ENCODE results near the gene PPM1E. TPM values are rescaled to one million over a fixed set of nuclear protein-coding genes. Genes with fewer than 3 reads are reported as not detected.

PPM1E gene
- total RNA-seq, 1 donor from 2014 or later, result 3.6 TPM

- peaks cover 5% of the 10 kb centered on the region for H3K4me1 Mint-ChIP-seq (ENCODE audit: unreplicated experiment)
- no peak overlapping the region for H3K4me3 Mint-ChIP-seq
- no peaks in the 10 kb centered on the region for H3K27me3 Mint-ChIP-seq
- no peaks in the 10 kb centered on the region for H3K9me3 Mint-ChIP-seq
- no peak for DNase-seq (ENCODE audit: extremely low spot score, unreplicated experiment)
- TF ChIP-seq CTCF (conservative IDR thresholded peaks at IDR 0.05), result no peak
- H3K27ac Mint-ChIP-seq, result no peak overlapping the region
- H3K36me3 Mint-ChIP-seq, result peaks cover 9% of the 10 kb centered on the region
Measured at GRCh38 chr17:58991718-58992331, 236.2 kb downstream of the PPM1E start.

- peaks cover 4% of the 10 kb centered on the region for H3K36me3 Mint-ChIP-seq
- no peaks in the 10 kb centered on the region for H3K9me3 Mint-ChIP-seq
- DNase-seq (ENCODE audit: extremely low spot score, unreplicated experiment), result no peak
- H3K4me1 Mint-ChIP-seq (ENCODE audit: unreplicated experiment), result no peaks in the 10 kb centered on the region
- H3K27me3 Mint-ChIP-seq, result no peaks in the 10 kb centered on the region
- TF ChIP-seq CTCF (conservative IDR thresholded peaks at IDR 0.05), result no peak
- no peak overlapping the region for H3K27ac Mint-ChIP-seq
- no peak overlapping the region for H3K4me3 Mint-ChIP-seq
Measured at GRCh38 chr17:58993311-58993710, 237.7 kb downstream of the PPM1E start.

- no peak for DNase-seq (ENCODE audit: extremely low spot score, unreplicated experiment)
- no peaks in the 10 kb centered on the region for H3K4me1 Mint-ChIP-seq (ENCODE audit: unreplicated experiment)
- H3K27me3 Mint-ChIP-seq, result no peaks in the 10 kb centered on the region
- no peak overlapping the region for H3K27ac Mint-ChIP-seq
- H3K4me3 Mint-ChIP-seq, result no peak overlapping the region
- H3K9me3 Mint-ChIP-seq, result no peaks in the 10 kb centered on the region
- TF ChIP-seq CTCF (conservative IDR thresholded peaks at IDR 0.05), result no peak
- H3K36me3 Mint-ChIP-seq, result peaks cover 4% of the 10 kb centered on the region
Measured at GRCh38 chr17:58995247-58995940, 239.7 kb downstream of the PPM1E start.

GRCh38 chr17:58996968-58997367 lies 241.3 kb downstream of the PPM1E start:
- Mint-ChIP-seq H3K27me3 (no peaks in the 10 kb centered on the region), H3K27ac (no peak overlapping the region), H3K4me1 (ENCODE audit: unreplicated experiment) (no peaks in the 10 kb centered on the region), H3K4me3 (no peak overlapping the region), H3K36me3 (peaks cover 9% of the 10 kb centered on the region), H3K9me3 (no peaks in the 10 kb centered on the region)
- DNase-seq (ENCODE audit: extremely low spot score, unreplicated experiment), result no peak
- no peak for TF ChIP-seq CTCF (conservative IDR thresholded peaks at IDR 0.05)

GRCh38 chr17:58997756-58998553 lies 242.3 kb downstream of the PPM1E start:
- Mint-ChIP-seq H3K4me3 (no peak overlapping the region), H3K27me3 (no peaks in the 10 kb centered on the region), H3K27ac (no peak overlapping the region), H3K36me3 (peaks cover 9% of the 10 kb centered on the region), H3K9me3 (no peaks in the 10 kb centered on the region), H3K4me1 (ENCODE audit: unreplicated experiment) (no peaks in the 10 kb centered on the region)
- no peak for TF ChIP-seq CTCF (conservative IDR thresholded peaks at IDR 0.05)
- DNase-seq (ENCODE audit: extremely low spot score, unreplicated experiment), result no peak
